GM18520 (cell line): Measurements from ENCODE around the gene ELL.
"Not testable (repeated sequence)": the region's sequence is repeated elsewhere in the genome, so short reads cannot be mapped to it uniquely, and the experiment has no call there.

Source experiments
- ATAC-seq: cut with Tn5 transposase; IDR thresholded peaks from one replicate; pipeline ENCODE4 v1.9.1; 2021; ENCODE audit not compliant: unreplicated experiment

The ELL gene

GRCh38 chr19:18405754-18406153 is 116.1 kb downstream of the ELL start:
- not testable (repeated sequence) for ATAC-seq

DNA sequence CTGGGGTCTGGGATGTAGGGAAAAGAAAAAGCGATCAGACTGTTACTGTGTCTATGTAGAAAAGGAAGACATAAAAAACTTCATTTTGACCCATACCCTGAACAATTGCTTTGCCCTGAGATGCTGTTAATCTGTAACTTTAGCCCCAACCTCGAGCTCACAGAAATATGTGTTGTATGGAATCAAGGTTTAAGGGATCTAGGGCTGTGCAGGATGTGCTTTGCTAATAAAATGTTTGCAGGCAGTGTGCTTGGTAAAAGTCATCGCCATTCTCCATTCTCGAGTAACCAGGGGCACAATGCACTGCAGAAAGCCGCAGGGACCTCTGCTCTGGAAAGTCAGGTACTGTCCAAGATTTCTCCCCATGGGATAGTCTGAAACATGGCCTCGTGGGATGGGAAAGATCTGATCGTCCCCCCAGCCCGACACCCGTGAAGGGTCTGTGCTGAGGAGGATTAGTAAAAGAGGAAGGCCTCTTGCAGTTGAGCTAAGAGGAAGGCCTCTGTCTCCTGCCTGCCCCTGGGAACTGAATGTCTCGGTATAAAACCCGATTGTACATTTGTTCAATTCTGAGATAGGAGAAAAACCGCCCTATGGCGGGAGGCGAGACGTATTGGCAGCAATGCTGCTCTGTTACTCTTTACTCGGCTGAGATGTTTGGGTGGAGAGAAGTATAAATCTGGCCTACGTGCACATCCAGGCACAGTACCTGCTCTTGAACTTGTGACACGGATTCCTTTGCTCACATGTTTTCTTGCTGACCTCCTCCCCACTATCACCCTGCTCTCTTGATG is 119.2 kb downstream of the ELL start:
- ATAC-seq, result not testable (repeated sequence)

- ATAC-seq, result no peak
Observed at GRCh38 chr19:18401580-18402112, 120.2 kb downstream of the ELL start.

- ATAC-seq, result no peak
Observed at GRCh38 chr19:18399008-18399407, 122.9 kb downstream of the ELL start.

GRCh38 chr19:18397242-18398202 is 124.3 kb downstream of the ELL start, which contains the start of gene LRRC25:
TSS of gene LRRC25 (minus strand) at chr19:18397622. CDS start at chr19:18396963, 659 bp downstream.
- no peak for ATAC-seq

GRCh38 chr19:18396471-18397241 is 125.2 kb downstream of the ELL start:
- ATAC-seq, result no peak

DNA sequence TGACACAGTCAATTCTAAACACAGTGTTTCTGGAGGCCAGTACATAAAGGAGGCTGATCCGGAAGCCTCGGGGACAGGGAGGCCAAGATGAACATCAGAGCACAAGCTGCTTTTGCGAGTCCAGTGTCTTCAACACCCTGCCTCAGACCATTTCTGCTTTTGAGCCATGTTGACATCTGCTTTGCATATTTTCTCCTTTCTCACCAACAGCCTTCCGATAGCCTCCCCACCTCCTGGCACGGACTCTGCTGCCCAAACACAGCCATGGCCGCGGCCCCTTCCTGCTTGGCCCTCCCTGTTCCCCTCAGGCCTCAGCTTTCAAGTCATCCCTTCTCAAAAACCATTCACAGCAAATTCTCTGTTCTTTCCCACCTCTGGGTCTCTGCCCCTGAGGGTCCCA is 128.0 kb downstream of the ELL start:
- no peak for ATAC-seq

- ATAC-seq, result no peak
Observed at GRCh38 chr19:18392926-18393325, 128.9 kb downstream of the ELL start.
